K562 (cell line): ENCODE results near the gene RHPN2. TPM values are rescaled to one million over a fixed set of nuclear protein-coding genes. Genes with fewer than 3 reads are reported as not detected.

Source experiments
- C11orf30 ChIP-seq: fragments of 450-650 bp; IDR thresholded peaks from 2 replicates; pipeline ENCODE4 v1.6.1; 2016; ENCODE audit warnings: low read depth, mild to moderate bottlenecking
- ELF1 ChIP-seq: fragments of 200-800 bp; sonication (Bioruptor generic); IDR thresholded peaks from 2 replicates; pipeline ENCODE4 v1.6.1; 2016; ENCODE audit warnings: missing genetic modification characterization, missing compliant biosample characterization
- FOXK2 ChIP-seq, 2 experiments: fragments of 450-650 bp; IDR thresholded peaks in 1 of 2; conservative IDR thresholded peaks in 1 of 2; 2 replicates each; pipeline ENCODE4 v1.6.1; 2016; ENCODE audit warnings: low read depth in 2 of 2, mild to moderate bottlenecking in 1 of 2
- HNRNPK ChIP-seq: fragments of 200-400 bp; formaldehyde crosslinking; IDR thresholded peaks from one replicate; pipeline ENCODE4 v1.6.1; 2018; ENCODE audit warnings: mild to moderate bottlenecking, low read depth, low read length; ENCODE audit not compliant: poor library complexity, severe bottlenecking
- NR2C2 ChIP-seq, 2 experiments: fragments of 200-800 bp in 1 of 2; sonication (Bioruptor generic) in 1 of 2; sonication (generic) in 1 of 2; formaldehyde crosslinking in 1 of 2; IDR thresholded peaks; 2 replicates each; pipeline versions ENCODE4 v1.6.1 to v1.8.0; 2016 to 2022; ENCODE audit warnings: mild to moderate bottlenecking in 1 of 2, missing compliant biosample characterization in 1 of 2, missing genetic modification characterization in 1 of 2, missing genetic modification reagents in 1 of 2
- RHOXF2B ChIP-seq: fragments of 250-450 bp; sonication (Bioruptor Pico); conservative IDR thresholded peaks from 2 replicates; pipeline ENCODE4 v1.5.1; 2021
- XRCC5 ChIP-seq: fragments of 200-400 bp; formaldehyde crosslinking; IDR thresholded peaks from 2 replicates; pipeline ENCODE4 v1.6.1; 2017; ENCODE audit warnings: low read depth, mild to moderate bottlenecking, low read length
- ZBTB5 ChIP-seq: fragments of 450-650 bp; IDR thresholded peaks from 2 replicates; pipeline ENCODE4 v1.6.1; 2017; ENCODE audit warnings: antibody characterized with exemption
- ZSCAN29 ChIP-seq: fragments of 450-650 bp; IDR thresholded peaks from 2 replicates; pipeline ENCODE4 v1.6.1; 2017
- polyA plus RNA-seq, 8 experiments: library from polyadenylated mRNA; depleted of rRNA in 4 of 8; stranded (reverse) in 5 of 8; unstranded in 3 of 8; fragments of >200 nt; fragmentation: Nextera tagmentation in 2 of 8; fragmentation: Illumina TruSeq in 1 of 8; extraction: Ambion mirVana in 2 of 8; extraction: Trizol in 1 of 8; gene quantifications; 2 replicates each; pipeline versions ENCODE4 v1.2.1 to v1.2.3, GENCODE V29; 2011 to 2014; ENCODE audit warnings: inconsistent platforms in 1 of 8, missing spikeins in 1 of 8
- total RNA-seq, 7 experiments: library from RNA; depleted of rRNA in 6 of 7; stranded (reverse); fragments of >200 nt in 6 of 7; fragmentation: Illumina TruSeq in 2 of 7; extraction: Trizol in 2 of 7; gene quantifications; 2 replicates each; pipeline versions ENCODE4 v1.2.1 to v1.2.3, GENCODE V29; 2011 to 2021; ENCODE audit warnings: low replicate concordance in 1 of 7
- TF ChIP-seq, protein P1 (sequence below), 2 experiments: fragments of 450-650 bp in 1 of 2; sonication (generic) in 1 of 2; formaldehyde crosslinking in 1 of 2; IDR thresholded peaks; 2 replicates each; pipeline versions ENCODE4 v1.7.1 to v1.9.0; 2016 to 2022; ENCODE audit warnings: inconsistent platforms in 1 of 2, mild to moderate bottlenecking in 1 of 2, missing genetic modification reagents in 1 of 2
- TF ChIP-seq, protein P2 (sequence below): fragments of 250-450 bp; sonication (Bioruptor Pico); IDR thresholded peaks from 2 replicates; pipeline ENCODE4 v1.4.0; 2020; ENCODE audit warnings: mild to moderate bottlenecking

RHPN2 gene
- total and polyA plus RNA-seq, 9 of the 15 experiments (the other 6 are each of a cell fraction or from before 2014, with no cell fraction given): 0.63 to 9.9 (median 3.2) TPM

GRCh38 chr19:32971715-32972540 is 92.8 kb downstream of the RHPN2 start, which contains the start of the genes CEP89 and FAAP24 (continued):
- TF ChIP-seq, protein P1, sequence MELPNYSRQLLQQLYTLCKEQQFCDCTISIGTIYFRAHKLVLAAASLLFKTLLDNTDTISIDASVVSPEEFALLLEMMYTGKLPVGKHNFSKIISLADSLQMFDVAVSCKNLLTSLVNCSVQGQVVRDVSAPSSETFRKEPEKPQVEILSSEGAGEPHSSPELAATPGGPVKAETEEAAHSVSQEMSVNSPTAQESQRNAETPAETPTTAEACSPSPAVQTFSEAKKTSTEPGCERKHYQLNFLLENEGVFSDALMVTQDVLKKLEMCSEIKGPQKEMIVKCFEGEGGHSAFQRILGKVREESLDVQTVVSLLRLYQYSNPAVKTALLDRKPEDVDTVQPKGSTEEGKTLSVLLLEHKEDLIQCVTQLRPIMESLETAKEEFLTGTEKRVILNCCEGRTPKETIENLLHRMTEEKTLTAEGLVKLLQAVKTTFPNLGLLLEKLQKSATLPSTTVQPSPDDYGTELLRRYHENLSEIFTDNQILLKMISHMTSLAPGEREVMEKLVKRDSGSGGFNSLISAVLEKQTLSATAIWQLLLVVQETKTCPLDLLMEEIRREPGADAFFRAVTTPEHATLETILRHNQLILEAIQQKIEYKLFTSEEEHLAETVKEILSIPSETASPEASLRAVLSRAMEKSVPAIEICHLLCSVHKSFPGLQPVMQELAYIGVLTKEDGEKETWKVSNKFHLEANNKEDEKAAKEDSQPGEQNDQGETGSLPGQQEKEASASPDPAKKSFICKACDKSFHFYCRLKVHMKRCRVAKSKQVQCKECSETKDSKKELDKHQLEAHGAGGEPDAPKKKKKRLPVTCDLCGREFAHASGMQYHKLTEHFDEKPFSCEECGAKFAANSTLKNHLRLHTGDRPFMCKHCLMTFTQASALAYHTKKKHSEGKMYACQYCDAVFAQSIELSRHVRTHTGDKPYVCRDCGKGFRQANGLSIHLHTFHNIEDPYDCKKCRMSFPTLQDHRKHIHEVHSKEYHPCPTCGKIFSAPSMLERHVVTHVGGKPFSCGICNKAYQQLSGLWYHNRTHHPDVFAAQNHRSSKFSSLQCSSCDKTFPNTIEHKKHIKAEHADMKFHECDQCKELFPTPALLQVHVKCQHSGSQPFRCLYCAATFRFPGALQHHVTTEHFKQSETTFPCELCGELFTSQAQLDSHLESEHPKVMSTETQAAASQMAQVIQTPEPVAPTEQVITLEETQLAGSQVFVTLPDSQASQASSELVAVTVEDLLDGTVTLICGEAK (IDR thresholded peaks at IDR 0.05): peak; percentile 90
- TF ChIP-seq, protein P1 (CRISPR knock-in tag; IDR thresholded peaks at IDR 0.05): no peak
- TF ChIP-seq ZBTB5 (no peak), RHOXF2B (no peak), FOXK2 (conservative IDR thresholded peaks at IDR 0.05 in 1 of 2, IDR thresholded peaks at IDR 0.05 in 1 of 2; ENCODE audit: low read depth in 2 of 2) (peak; percentile 46 to 48; a peak in 1 of 4 replicates), ZSCAN29 (no peak), XRCC5 (peak; percentile 75), C11orf30 (peak; percentile 77), HNRNPK (no peak), ELF1 (tag) (peak; percentile 97), NR2C2 (CRISPR knock-in tag; IDR thresholded peaks at IDR 0.05) (peak; percentile 88), NR2C2 (tag; IDR thresholded peaks at IDR 0.05) (peak; percentile 96)
- TF ChIP-seq, protein P2, sequence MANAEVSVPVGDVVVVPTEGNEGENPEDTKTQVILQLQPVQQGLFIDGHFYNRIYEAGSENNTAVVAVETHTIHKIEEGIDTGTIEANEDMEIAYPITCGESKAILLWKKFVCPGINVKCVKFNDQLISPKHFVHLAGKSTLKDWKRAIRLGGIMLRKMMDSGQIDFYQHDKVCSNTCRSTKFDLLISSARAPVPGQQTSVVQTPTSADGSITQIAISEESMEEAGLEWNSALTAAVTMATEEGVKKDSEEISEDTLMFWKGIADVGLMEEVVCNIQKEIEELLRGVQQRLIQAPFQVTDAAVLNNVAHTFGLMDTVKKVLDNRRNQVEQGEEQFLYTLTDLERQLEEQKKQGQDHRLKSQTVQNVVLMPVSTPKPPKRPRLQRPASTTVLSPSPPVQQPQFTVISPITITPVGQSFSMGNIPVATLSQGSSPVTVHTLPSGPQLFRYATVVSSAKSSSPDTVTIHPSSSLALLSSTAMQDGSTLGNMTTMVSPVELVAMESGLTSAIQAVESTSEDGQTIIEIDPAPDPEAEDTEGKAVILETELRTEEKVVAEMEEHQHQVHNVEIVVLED: 0 out of 2 replicates have a peak, but pooled peaks have one; percentile 4
